Loucy (cell line): ENCODE measurements around the gene MYOM3.
"Not testable (repeated sequence)": the region's sequence is repeated elsewhere in the genome, so short reads cannot be mapped to it uniquely, and the experiment has no call there.

Source experiments
- H2AFZ ChIP-seq: fragments of 200-600 bp; sonication (generic); 2 replicates; pipeline ENCODE4 v1.6.0; 2016; ENCODE audit warnings: antibody characterized with exemption, mild to moderate bottlenecking, low read length, moderate library complexity
- H3F3A ChIP-seq: fragments of 200-600 bp; 2 replicates; pipeline ENCODE4 v1.6.0; 2016; ENCODE audit warnings: antibody characterized with exemption, low read depth, mild to moderate bottlenecking
- H3K27me3 ChIP-seq: fragments of 200-600 bp; sonication (generic); 2 replicates; pipeline ENCODE4 v1.6.1; 2014; ENCODE audit warnings: low read length, mild to moderate bottlenecking; ENCODE audit not compliant: insufficient read depth, poor library complexity, severe bottlenecking
- H3K36me3 ChIP-seq: fragments of 200-600 bp; sonication (generic); 2 replicates; pipeline ENCODE4 v1.6.1; 2016; ENCODE audit warnings: low read length; ENCODE audit not compliant: insufficient read depth
- H3K4me1 ChIP-seq: fragments of 200-600 bp; sonication (generic); 2 replicates; pipeline ENCODE4 v1.5.1; 2014; ENCODE audit warnings: low read length, mild to moderate bottlenecking; ENCODE audit not compliant: insufficient read depth, poor library complexity, severe bottlenecking
- H3K4me2 ChIP-seq: fragments of 200-600 bp; sonication (generic); 2 replicates; pipeline ENCODE4 v1.6.0; 2014; ENCODE audit warnings: antibody characterized with exemption, low read length, low read depth, mild to moderate bottlenecking; ENCODE audit not compliant: poor library complexity, severe bottlenecking
- H3K4me3 ChIP-seq: fragments of 200-600 bp; sonication (generic); 2 replicates; pipeline ENCODE4 v1.5.1; 2014; ENCODE audit warnings: low read length, mild to moderate bottlenecking, mixed read lengths; ENCODE audit not compliant: poor library complexity, severe bottlenecking
- H3K79me2 ChIP-seq: fragments of 200-600 bp; sonication (generic); 2 replicates; pipeline ENCODE4 v1.6.1; 2014; ENCODE audit warnings: low read length; ENCODE audit not compliant: insufficient read depth
- H3K9ac ChIP-seq: fragments of 200-600 bp; sonication (generic); 2 replicates; pipeline ENCODE4 v1.6.0; 2014; ENCODE audit warnings: mild to moderate bottlenecking, low read depth, low read length, moderate library complexity; ENCODE audit not compliant: poor library complexity, severe bottlenecking
- H3K9me2 ChIP-seq: fragments of 200-600 bp; sonication (generic); replicated peaks from 2 replicates; pipeline ENCODE4 v1.6.1; 2016; ENCODE audit warnings: low read depth, low read length, mixed read lengths
- H3K9me3 ChIP-seq: fragments of 200-600 bp; sonication (generic); 2 replicates; pipeline ENCODE4 v1.6.1; 2014; ENCODE audit warnings: mild to moderate bottlenecking, antibody characterized with exemption, low read length, low read depth; ENCODE audit not compliant: insufficient read depth
- H4K20me1 ChIP-seq: fragments of 200-600 bp; sonication (generic); 2 replicates; pipeline ENCODE4 v1.6.0; 2014; ENCODE audit warnings: antibody characterized with exemption, low read length, mild to moderate bottlenecking; ENCODE audit not compliant: insufficient read depth, poor library complexity, severe bottlenecking
- CTCF ChIP-seq: fragments of 200-600 bp; sonication (generic); conservative IDR thresholded peaks from 2 replicates; pipeline ENCODE4 v1.5.1; 2014; ENCODE audit warnings: mild to moderate bottlenecking, antibody characterized with exemption, low read length
- EZH2phosphoT487 ChIP-seq: fragments of 200-600 bp; IDR thresholded peaks from 2 replicates; pipeline ENCODE4 v1.6.1; 2018; ENCODE audit warnings: antibody characterized with exemption, mild to moderate bottlenecking, moderate library complexity, borderline replicate concordance

MYOM3 gene

GRCh38 chr1:24009406-24009805, 102.5 kb downstream of the MYOM3 start:
- Histone ChIP-seq H2AFZ (no peak overlapping the region), H3K4me1 (no peaks in the 10 kb centered on the region)

DNA sequence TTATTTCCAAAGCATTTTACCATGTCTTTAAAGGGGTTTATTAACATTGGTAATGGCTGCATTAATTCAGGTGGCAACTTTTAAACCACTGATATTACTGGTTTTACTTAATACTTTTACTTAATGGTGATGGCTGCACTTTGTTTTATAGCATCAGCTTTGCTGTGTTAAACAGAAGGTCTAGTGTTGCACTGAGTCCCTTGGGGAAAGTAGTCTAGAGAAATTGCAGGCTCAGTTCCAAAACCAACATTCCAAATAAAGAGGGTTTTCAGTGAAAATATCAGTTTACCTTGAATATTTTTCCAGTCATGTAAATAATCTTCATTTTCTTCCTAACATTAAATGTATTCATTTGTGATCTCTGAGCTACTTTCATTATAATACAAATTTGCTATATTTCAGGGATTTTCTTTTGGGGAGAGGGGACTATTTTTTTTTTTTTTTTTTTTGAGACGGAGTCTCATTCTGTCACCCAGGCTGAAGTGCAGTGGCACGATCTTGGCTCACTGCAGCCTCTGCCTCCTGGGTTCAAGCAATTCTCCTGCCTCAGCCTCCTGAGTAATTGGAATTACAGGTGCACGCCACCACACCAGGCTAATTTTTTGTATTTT, 103.3 kb downstream of the MYOM3 start:
- H4K20me1 ChIP-seq, H3K4me3 ChIP-seq, H3K9me3 ChIP-seq, H3K27me3 ChIP-seq, H3K36me3 ChIP-seq, H3K4me2 ChIP-seq, H3K79me2 ChIP-seq, H2AFZ ChIP-seq, H3F3A ChIP-seq, H3K9me2 ChIP-seq, H3K9ac ChIP-seq, H3K4me1 ChIP-seq: not testable (repeated sequence)

More at GRCh38 chr1:24009406-24009805, 102.5 kb downstream of the MYOM3 start:
- Histone ChIP-seq H3K9me2 (no peaks in the 10 kb centered on the region), H3K27me3 (no peaks in the 10 kb centered on the region), H4K20me1 (no peaks in the 10 kb centered on the region), H3F3A (no peaks in the 10 kb centered on the region), H3K79me2 (no peaks in the 10 kb centered on the region), H3K4me2 (no peak overlapping the region), H3K36me3 (no peaks in the 10 kb centered on the region), H3K4me3 (no peak overlapping the region), H3K9ac (no peak overlapping the region), H3K9me3 (no peaks in the 10 kb centered on the region)
- TF ChIP-seq CTCF (no peak), EZH2phosphoT487 (no peak)

DNA sequence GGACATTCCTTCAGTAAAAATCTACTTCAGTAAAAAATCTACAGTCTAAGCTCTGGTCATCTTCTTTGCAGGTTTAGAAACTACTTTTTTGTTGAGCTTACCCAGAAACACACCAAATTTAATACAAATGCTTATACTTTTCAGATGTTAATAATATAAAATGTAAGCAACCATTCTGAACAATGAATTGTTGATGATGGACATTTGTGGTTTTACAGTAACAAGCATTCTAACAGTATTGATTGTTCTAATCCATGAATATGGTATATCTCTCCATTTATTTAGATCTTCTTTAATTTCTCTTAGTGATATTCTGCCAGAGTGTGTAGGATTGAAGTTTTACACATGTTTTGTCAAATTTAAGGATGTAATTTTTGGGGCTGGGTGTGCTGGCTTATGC, 104.9 kb downstream of the MYOM3 start:
- Histone ChIP-seq H3K27me3 (no peaks in the 10 kb centered on the region), H2AFZ (no peak overlapping the region), H3F3A (no peaks in the 10 kb centered on the region), H3K9ac (no peak overlapping the region), H3K79me2 (no peaks in the 10 kb centered on the region), H3K9me2 (no peaks in the 10 kb centered on the region), H4K20me1 (no peaks in the 10 kb centered on the region), H3K4me1 (peaks cover 14% of the 10 kb centered on the region), H3K36me3 (no peaks in the 10 kb centered on the region), H3K4me2 (no peak overlapping the region), H3K9me3 (no peaks in the 10 kb centered on the region), H3K4me3 (no peak overlapping the region)
- no peak for TF ChIP-seq EZH2phosphoT487
- no peak for TF ChIP-seq CTCF
